Esophagus muscularis mucosa (tissue), 4 donors: ENCODE results near the gene SEC61B. TPM values are rescaled to one million over a fixed set of nuclear protein-coding genes. Genes with fewer than 3 reads are reported as not detected.

Experiments used
- DNase-seq: peaks from one replicate; pipeline ENCODE4 v3.0.0-alpha.2; 2017; ENCODE audit errors: extremely low spot score
- H3K27ac ChIP-seq, 4 donors: fragments of 200-600 bp; sonication (generic); replicated peaks in 1 of 4; 1 replicate in 3 of 4; 2 replicates in 1 of 4; pipeline ENCODE4 v1.5.1; 2016 to 2019; ENCODE audit warnings: mild to moderate bottlenecking in 1 of 4
- H3K27me3 ChIP-seq, 4 donors: fragments of 200-600 bp; sonication (generic); one replicate each; pipeline versions ENCODE4 v1.5.1 to v1.6.0; 2016 to 2019
- H3K36me3 ChIP-seq, 4 donors: fragments of 200-600 bp; sonication (generic); one replicate each; pipeline ENCODE4 v1.5.1; 2016 to 2019
- H3K4me1 ChIP-seq, 4 donors: fragments of 200-600 bp; sonication (generic); one replicate each; pipeline ENCODE4 v1.5.1; 2016 to 2019
- H3K4me3 ChIP-seq, 4 donors: fragments of 200-600 bp; sonication (generic); 1 replicate in 2 of 4; 2 replicates in 2 of 4; pipeline ENCODE4 v1.5.1; 2016 to 2019; ENCODE audit warnings: mild to moderate bottlenecking in 4 of 4, moderate library complexity in 1 of 4
- H3K9me3 ChIP-seq, 4 donors: fragments of 200-600 bp; sonication (generic); 1 replicate in 3 of 4; 2 replicates in 1 of 4; pipeline ENCODE4 v1.5.1; 2016 to 2019
- CTCF ChIP-seq, 3 experiments: fragments of 200-600 bp in 2 of 3; fragments of 450-650 bp in 1 of 3; sonication (generic) in 2 of 3; IDR thresholded peaks; one replicate each; pipeline ENCODE4 v1.5.1; 2017 to 2019; ENCODE audit warnings: antibody characterized with exemption in 3 of 3, mild to moderate bottlenecking in 2 of 3, moderate library complexity in 1 of 3
- EP300 ChIP-seq: sonication (generic); formaldehyde crosslinking; IDR thresholded peaks from one replicate; pipeline ENCODE4 v1.6.1; 2017; ENCODE audit warnings: antibody characterized with exemption
- POLR2A ChIP-seq: fragments of 450-650 bp; IDR thresholded peaks from one replicate; pipeline ENCODE4 v1.6.1; 2017; ENCODE audit warnings: antibody characterized with exemption, moderate library complexity, mild to moderate bottlenecking, low read depth
- POLR2AphosphoS5 ChIP-seq, 2 donors: sonication (generic); formaldehyde crosslinking; IDR thresholded peaks; one replicate each; pipeline ENCODE4 v1.6.1; 2017; ENCODE audit warnings: antibody characterized with exemption in 2 of 2
- WGBS: methylation state at CpG from one replicate; pipeline ENCODE4 v1.1.5; 2018; 5-methylcytosine and 5-hydroxymethylcytosine counted together
- intact Hi-C: fragments of 100-400 bp; cut with DNase I; formaldehyde crosslinking; loops from one replicate; pipeline ENCODE4 v1.15.1; 2023
- total RNA-seq, 4 donors: library from RNA; depleted of rRNA; stranded (reverse); fragments of >200 nt; gene quantifications; one replicate each; pipeline versions ENCODE4 v1.1.0 to v1.2.1, GENCODE V29; 2016

Gene SEC61B
- total RNA-seq, 4 donors from 2014 or later: 53.6 to 67.9 (median 62.9) TPM

GRCh38 chr9:99262949-99263418 is 40.9 kb downstream of the SEC61B start:
- intact Hi-C loops: loop anchor here (10.0 kb wide), 3 partner anchors 182 to 642 kb away; partner anchors contain the start of gene STX17
- DNase-seq: peak; percentile 8
- no peaks in the 10 kb centered on the region for H3K27me3 ChIP-seq
- WGBS: 89% methylated on average over 7 of the region's 7 CpGs
- H3K4me1 ChIP-seq: peaks cover 13 to 28% (median 25%) of the 10 kb centered on the region in 4 donors
- H3K4me3 ChIP-seq: no peak overlapping the region
- no peak overlapping the region for H3K27ac ChIP-seq
- no peaks in the 10 kb centered on the region for H3K36me3 ChIP-seq
- no peak for TF ChIP-seq EP300
- TF ChIP-seq POLR2AphosphoS5 (IDR thresholded peaks at IDR 0.05): no peak
- TF ChIP-seq POLR2A: no peak
- no peak for TF ChIP-seq CTCF (IDR thresholded peaks at IDR 0.05)
- H3K9me3 ChIP-seq: no peaks in the 10 kb centered on the region

GRCh38 chr9:99264070-99264680 is 42.1 kb downstream of the SEC61B start:
- intact Hi-C loops: loop anchor here (10.0 kb wide), 3 partner anchors 181 to 641 kb away; partner anchors contain the start of gene STX17

GRCh38 chr9:99265691-99266090 is 43.6 kb downstream of the SEC61B start:
- H3K4me3 ChIP-seq: no peak overlapping the region
- TF ChIP-seq CTCF (IDR thresholded peaks at IDR 0.05) (no peak), POLR2AphosphoS5 (IDR thresholded peaks at IDR 0.05) (no peak), POLR2A (no peak), EP300 (no peak)
- intact Hi-C loops: loop anchor here (10.0 kb wide), 3 partner anchors 179 to 639 kb away; partner anchors contain the start of gene STX17
- H3K27ac ChIP-seq: no peak overlapping the region
- peaks cover 0 to 11% (median 7%) of the 10 kb centered on the region in 4 donors for H3K4me1 ChIP-seq
- no peaks in the 10 kb centered on the region for H3K27me3 ChIP-seq
- H3K36me3 ChIP-seq: no peaks in the 10 kb centered on the region
- no peak for DNase-seq
- 51% methylated on average over 2 of the region's 2 CpGs for WGBS
- H3K9me3 ChIP-seq: no peaks in the 10 kb centered on the region

More at GRCh38 chr9:99264070-99264680, 42.1 kb downstream of the SEC61B start:
- Histone ChIP-seq H3K4me1 (peaks cover 9 to 23% (median 18%) of the 10 kb centered on the region in 4 donors), H3K27ac (no peak overlapping the region), H3K9me3 (no peaks in the 10 kb centered on the region), H3K27me3 (no peaks in the 10 kb centered on the region), H3K36me3 (no peaks in the 10 kb centered on the region), H3K4me3 (no peak overlapping the region)
- TF ChIP-seq POLR2AphosphoS5 (IDR thresholded peaks at IDR 0.05) (no peak), CTCF (IDR thresholded peaks at IDR 0.05) (no peak), EP300 (no peak), POLR2A (no peak)
- DNase-seq: peak; percentile 55
- WGBS: 91% methylated on average over 3 of the region's 3 CpGs

- no peak overlapping the region for H3K27ac ChIP-seq
- H3K4me1 ChIP-seq: peaks cover 0 to 11% (median 7%) of the 10 kb centered on the region in 4 donors
- 20% methylated on average over 11 of the region's 17 CpGs for WGBS
- no peaks in the 10 kb centered on the region for H3K36me3 ChIP-seq
- intact Hi-C loops: loop anchor here (10.0 kb wide), 3 partner anchors 178 to 638 kb away; partner anchors contain the start of gene STX17
- H3K27me3 ChIP-seq: no peaks in the 10 kb centered on the region
- no peaks in the 10 kb centered on the region for H3K9me3 ChIP-seq
- peak; percentile 73 to 86 (median 83) for TF ChIP-seq CTCF (IDR thresholded peaks at IDR 0.05)
- no peak for TF ChIP-seq EP300
- peak in 1 of 2 donors; percentile 33 for TF ChIP-seq POLR2AphosphoS5 (IDR thresholded peaks at IDR 0.05)
- TF ChIP-seq POLR2A: no peak
- DNase-seq: peak; percentile 90
- peak overlapping the region in 3 of 4 donors; percentile 1 to 10 (median 3) for H3K4me3 ChIP-seq
These were observed 44.4 kb downstream of the SEC61B start for GRCh38 chr9:99266255-99267023.
